ENCODE results near the gene ADCY7.

ADCY7 gene

GRCh38 chr16:50351116-50351515 lies 84.8 kb downstream of the ADCY7 start:
- no peak for DNase-seq

DNA sequence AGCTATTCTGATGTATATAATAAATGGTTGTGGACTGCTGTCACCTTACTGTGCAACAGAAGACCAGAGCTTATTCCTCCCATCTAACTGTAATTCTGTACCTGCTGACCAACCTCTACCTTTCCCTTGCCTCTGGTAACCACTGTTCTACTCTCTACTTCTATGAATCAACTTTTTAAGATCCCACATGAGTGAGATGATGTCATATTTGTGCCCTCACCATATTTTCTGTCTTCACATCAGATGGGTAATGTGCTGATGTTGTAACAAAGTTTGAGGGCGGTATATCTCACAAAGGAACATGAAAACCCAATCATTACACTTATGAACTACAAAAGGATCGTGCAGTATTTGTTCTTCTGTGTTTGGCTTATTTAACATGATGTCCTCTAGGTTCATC lies 85.6 kb downstream of the ADCY7 start:
- DNase-seq: no peak

DNA sequence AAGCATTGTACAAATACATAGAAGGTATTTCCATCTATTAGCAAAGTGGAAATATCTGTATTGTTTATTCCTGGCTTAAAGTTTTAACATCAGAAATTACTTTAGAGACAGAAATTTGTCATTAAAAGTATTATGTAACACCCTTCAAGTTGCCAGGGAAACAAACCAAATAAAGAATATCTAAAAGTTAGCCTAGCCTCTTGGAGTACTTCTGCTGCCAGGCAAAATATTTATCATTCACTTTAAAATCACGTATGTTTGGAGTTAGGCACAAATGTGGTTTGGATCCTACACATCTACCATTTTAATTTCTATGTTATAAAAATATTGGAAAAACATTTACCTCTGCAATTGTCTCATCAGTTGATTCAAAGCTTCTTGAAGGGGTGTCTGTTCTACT lies 87.7 kb downstream of the ADCY7 start:
- no peak for DNase-seq

GRCh38 chr16:50354629-50355456 lies 88.5 kb downstream of the ADCY7 start:
- no peak for DNase-seq

DNA sequence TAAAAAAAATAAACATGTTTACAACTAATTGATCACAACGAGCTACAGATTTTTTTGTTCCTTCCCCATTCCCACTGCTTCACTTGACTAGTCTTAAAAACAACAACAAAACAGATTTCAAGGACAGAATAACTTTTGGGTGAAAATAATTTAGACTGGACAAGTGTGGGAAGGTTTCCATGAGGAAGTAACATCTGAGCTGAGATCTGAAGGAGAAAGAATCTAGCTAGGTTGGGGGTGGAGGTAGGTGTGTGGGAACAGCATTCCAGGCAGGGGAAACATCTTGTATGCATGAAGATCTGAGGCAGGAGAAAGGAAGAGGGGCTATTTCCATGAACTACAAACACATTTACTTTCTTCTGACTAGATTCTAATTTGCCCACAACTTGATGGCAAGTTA lies 93.3 kb downstream of the ADCY7 start:
- DNase-seq: no peak

DNA sequence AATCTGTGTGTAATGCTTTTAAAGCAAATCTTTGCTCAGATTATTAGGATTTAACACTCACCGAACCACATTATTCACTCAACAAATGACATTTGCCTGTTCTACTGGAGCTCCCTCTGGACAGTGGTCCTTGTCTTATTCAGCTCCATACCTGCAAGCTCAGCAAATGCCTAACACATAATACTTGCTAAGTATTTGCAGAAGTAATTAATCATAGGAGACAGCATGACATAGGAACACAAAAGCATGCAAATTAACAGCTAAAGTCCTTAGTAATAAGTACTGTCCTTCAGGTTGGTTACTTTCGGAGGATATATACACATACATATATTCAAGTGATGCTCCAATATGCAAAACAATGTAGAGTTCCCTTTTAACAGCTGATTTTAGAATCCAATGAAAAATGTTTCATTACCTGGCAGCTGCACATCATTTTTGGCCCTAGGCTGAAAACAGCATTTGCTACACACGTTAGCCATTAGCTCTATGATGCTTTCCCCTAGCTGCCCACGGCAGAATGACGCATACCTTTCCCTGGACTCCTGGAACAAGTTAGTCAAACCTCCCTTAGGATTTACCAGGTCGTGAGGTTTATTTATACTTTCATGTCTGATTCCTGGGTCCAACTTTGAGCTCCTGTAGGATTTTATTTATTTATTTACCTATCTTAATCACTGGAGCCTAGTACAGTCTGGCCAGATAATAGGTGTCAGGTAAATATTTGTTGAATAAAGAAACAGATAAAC lies 93.9 kb downstream of the ADCY7 start:
- DNase-seq: no peak

DNA sequence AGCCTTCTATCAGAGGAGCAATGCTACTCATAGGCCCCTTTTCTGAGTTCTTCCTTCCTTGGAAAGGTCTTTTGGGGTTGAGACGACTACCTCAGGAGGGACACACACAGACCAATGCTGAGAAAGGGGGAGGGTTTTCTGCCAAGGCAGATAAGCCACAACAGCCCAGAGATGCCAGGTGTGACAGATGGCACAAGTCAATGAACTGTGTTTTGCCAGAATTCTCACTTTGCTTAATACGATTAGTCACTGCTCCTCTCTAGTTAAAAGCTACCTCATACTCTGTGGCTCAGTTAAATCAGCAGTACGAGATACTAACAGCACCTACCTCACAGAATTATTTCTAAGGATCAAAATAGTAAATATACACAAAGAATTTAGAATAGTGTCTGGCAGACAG lies 94.4 kb downstream of the ADCY7 start:
- DNase-seq: no peak

DNA sequence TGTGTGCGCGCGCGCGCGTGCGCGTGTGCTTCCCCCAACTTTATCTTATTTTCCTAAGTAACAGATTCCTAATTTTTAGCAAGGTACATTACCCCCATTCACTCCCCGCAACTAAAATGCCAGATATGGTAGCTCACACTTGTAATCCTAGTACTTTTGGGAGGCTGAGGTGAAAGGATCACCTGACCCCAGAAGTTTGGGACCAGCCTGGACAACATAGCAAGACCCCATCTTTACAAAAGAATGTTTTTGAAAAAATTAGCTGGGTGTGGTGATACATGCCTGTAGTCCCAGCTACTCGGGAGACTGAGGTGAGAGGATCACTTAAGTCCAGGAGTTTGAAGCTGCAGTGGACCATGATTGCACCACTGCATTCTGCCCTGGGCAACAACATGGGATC lies 97.3 kb downstream of the ADCY7 start:
- DNase-seq: no peak

DNA sequence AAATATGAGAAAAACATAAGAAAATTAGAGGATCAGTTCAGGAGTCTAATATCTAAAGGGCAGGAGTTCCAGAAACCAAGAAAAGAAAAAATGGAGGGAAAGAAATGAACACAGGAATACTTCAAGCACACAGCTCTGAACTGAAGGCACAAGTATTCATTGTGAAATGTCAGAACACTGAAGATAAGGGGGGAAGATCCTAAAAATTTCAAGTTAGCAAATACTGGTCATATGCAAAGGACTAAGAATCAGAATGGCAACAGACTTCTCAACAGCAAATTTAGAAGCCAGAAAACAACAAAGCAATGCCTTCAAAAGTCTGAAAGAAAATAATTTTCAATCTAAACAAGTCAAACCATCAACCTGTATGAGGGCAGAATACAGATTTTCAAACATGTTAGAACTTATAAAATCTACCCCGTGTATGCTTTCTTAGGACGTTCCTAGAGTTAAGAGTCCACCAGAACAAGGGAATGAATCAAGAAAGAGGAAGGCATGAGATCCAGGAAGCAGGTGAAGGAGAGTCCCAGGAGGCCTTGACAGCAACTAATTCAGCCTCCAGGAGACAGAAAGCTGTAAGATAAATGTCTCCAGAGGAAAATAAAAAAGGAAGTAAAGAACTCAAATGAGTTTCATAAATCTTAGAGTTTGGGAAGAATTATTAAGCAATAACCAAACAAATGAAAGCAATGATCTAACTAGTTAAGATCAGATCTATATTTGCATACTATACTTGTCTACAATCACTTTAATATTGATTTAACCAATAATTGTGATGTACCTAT lies 99.6 kb downstream of the ADCY7 start:
- DNase-seq: no peak
